GM12878 (cell line): ENCODE results near the gene C14orf119. TPM values are rescaled to one million over a fixed set of nuclear protein-coding genes. Genes with fewer than 3 reads are reported as not detected.

Experiments
- ATAC-seq: fragments of 200-7000 bp; cut with Tn5 transposase; 3 replicates; pipeline ENCODE4 v1.9.1; 2020; ENCODE audit warnings: mild to moderate bottlenecking, moderate library complexity
- BruUV-seq: library from RNA; stranded (reverse); fragments of 400-500 nt; replicated peaks from 2 replicates; lab custom pipeline; 2021; lab: Mats Ljungman, UMichigan
- CTCF ChIA-PET: fragments of 300-600 bp; sonication (Branson Sonifier 250); formaldehyde crosslinking; extraction: SDS; loops from one replicate; lab custom pipeline; 2021; ENCODE audit warnings: inconsistent platforms; lab: Yijun Ruan, JAX
- POLR2A ChIA-PET: fragments of 350-600 bp; formaldehyde crosslinking; extraction: SDS; loops from one replicate; lab custom pipeline; 2021; ENCODE audit warnings: inconsistent platforms; lab: Charles Lee
- RAD21 ChIA-PET: fragments of 300-600 bp; sonication (Branson Sonifier 250); formaldehyde crosslinking; loops from one replicate; lab custom pipeline; 2023; ENCODE audit warnings: antibody characterized with exemption; ENCODE audit not compliant: unreplicated experiment; lab: Charles Lee
- SMC1A ChIA-PET: fragments of 300-600 bp; sonication (Branson Sonifier 250); formaldehyde crosslinking; loops from one replicate; lab custom pipeline; 2023; ENCODE audit not compliant: unreplicated experiment, uncharacterized antibody; lab: Charles Lee
- DNase-seq: peaks from one replicate; pipeline ENCODE4 v3.0.0-alpha.2; 2011; ENCODE audit warnings: low read depth, low spot score
- FAIRE-seq: peaks from 3 replicates; lab custom pipeline; 2011; peaks lifted over from hg19 to GRCh38; lab: Jason Lieb, UNC
- H2AFZ ChIP-seq: 2 replicates; pipeline ENCODE4 v1.6.0; 2011; ENCODE audit warnings: low read depth, low read length, control low read depth; ENCODE audit not compliant: control insufficient read depth
- H3K27ac ChIP-seq: 2 replicates; pipeline ENCODE4 v1.5.1; 2011; ENCODE audit warnings: control low read depth; ENCODE audit not compliant: control insufficient read depth, insufficient read depth
- H3K27me3 ChIP-seq, 2 experiments: replicated peaks in 1 of 2; 2 replicates each; pipeline versions ENCODE4 v1.6.0 to v1.6.1; 2011; ENCODE audit warnings: low read length in 1 of 2; ENCODE audit not compliant: control insufficient read depth in 2 of 2, insufficient read depth in 2 of 2
- H3K36me3 ChIP-seq, 2 experiments: 2 replicates each; pipeline ENCODE4 v1.5.1; 2011; ENCODE audit warnings: low read length in 1 of 2; ENCODE audit not compliant: control insufficient read depth in 2 of 2, insufficient read depth in 2 of 2
- H3K4me1 ChIP-seq: 2 replicates; pipeline ENCODE4 v1.6.1; 2011; ENCODE audit warnings: mild to moderate bottlenecking, low read length, moderate library complexity, mixed read lengths; ENCODE audit not compliant: control insufficient read depth, insufficient read depth
- H3K4me2 ChIP-seq: 2 replicates; pipeline ENCODE4 v1.6.0; 2011; ENCODE audit warnings: control low read depth; ENCODE audit not compliant: control insufficient read depth, insufficient read depth
- H3K4me3 ChIP-seq: fragments of 200-600 bp; sonication (generic); 2 replicates; pipeline ENCODE4 v1.5.1; 2016
- H3K79me2 ChIP-seq: 2 replicates; pipeline ENCODE4 v1.6.0; 2011; ENCODE audit warnings: low read length; ENCODE audit not compliant: control insufficient read depth, insufficient read depth
- H3K9ac ChIP-seq: 2 replicates; pipeline ENCODE4 v1.8.0; 2011; ENCODE audit warnings: low read length, control low read depth, mixed read lengths; ENCODE audit not compliant: control insufficient read depth, insufficient read depth
- H3K9me3 ChIP-seq: replicated peaks from 3 replicates; pipeline ENCODE4 v1.5.1; 2011; ENCODE audit warnings: mild to moderate bottlenecking, low read length; ENCODE audit not compliant: control insufficient read depth, insufficient read depth
- H4K20me1 ChIP-seq: 2 replicates; pipeline ENCODE4 v1.6.0; 2011; ENCODE audit not compliant: control insufficient read depth, insufficient read depth
- CBX3 ChIP-seq: fragments of 200-600 bp; sonication (generic); IDR thresholded peaks from 2 replicates; pipeline ENCODE4 v1.6.1; 2016; ENCODE audit warnings: low read depth, borderline replicate concordance
- CREB1 ChIP-seq: IDR thresholded peaks from 2 replicates; pipeline ENCODE4 v1.6.1; 2012; ENCODE audit warnings: low read depth, mild to moderate bottlenecking, inconsistent platforms
- EP300 ChIP-seq, 2 experiments: fragments of 150-350 bp in 1 of 2; IDR thresholded peaks; 2 replicates each; pipeline ENCODE4 v1.6.1; 2011 to 2012; ENCODE audit warnings: low read depth in 2 of 2, low read length in 2 of 2, borderline replicate concordance in 1 of 2, improper control_type of control experiment in 1 of 2, inconsistent platforms in 1 of 2; ENCODE audit not compliant: control insufficient read depth in 1 of 2
- ESRRA ChIP-seq: IDR thresholded peaks from 2 replicates; pipeline ENCODE4 v1.6.1; 2012; ENCODE audit warnings: mild to moderate bottlenecking, low read length, improper control_type of control experiment
- NBN ChIP-seq: fragments of 450-650 bp; IDR thresholded peaks from 2 replicates; pipeline ENCODE4 v1.6.1; 2016
- POLR2AphosphoS2 ChIP-seq: IDR thresholded peaks from 2 replicates; pipeline ENCODE4 v1.6.1; 2011; ENCODE audit warnings: low read depth, mild to moderate bottlenecking, low read length, improper control_type of control experiment, moderate library complexity
- RUNX3 ChIP-seq: IDR thresholded peaks from 2 replicates; pipeline ENCODE4 v1.6.1; 2012; ENCODE audit warnings: low read length, inconsistent platforms
- SMC3 ChIP-seq: IDR thresholded peaks from 2 replicates; pipeline ENCODE4 v1.6.1; 2011; ENCODE audit warnings: low read length, improper control_type of control experiment, borderline replicate concordance
- SUPT20H ChIP-seq: IDR thresholded peaks from 2 replicates; pipeline ENCODE4 v1.6.1; 2011; ENCODE audit warnings: low read depth, mild to moderate bottlenecking, low read length, moderate library complexity, borderline replicate concordance; ENCODE audit not compliant: control insufficient read depth
- TAF1 ChIP-seq: IDR thresholded peaks from 2 replicates; pipeline ENCODE4 v1.6.1; 2011; ENCODE audit warnings: mild to moderate bottlenecking, low read depth, low read length, borderline replicate concordance
- TARDBP ChIP-seq: IDR thresholded peaks from 2 replicates; pipeline ENCODE4 v1.6.1; 2016; ENCODE audit warnings: borderline replicate concordance
- YBX1 ChIP-seq: fragments of 450-650 bp; IDR thresholded peaks from 2 replicates; pipeline ENCODE4 v1.6.1; 2016; ENCODE audit warnings: antibody characterized with exemption
- ZNF217 ChIP-seq: fragments of 450-650 bp; IDR thresholded peaks from 2 replicates; pipeline ENCODE4 v1.6.1; 2017; ENCODE audit warnings: antibody characterized with exemption, mild to moderate bottlenecking
- ZNF24 ChIP-seq: fragments of 450-650 bp; IDR thresholded peaks from 2 replicates; pipeline ENCODE4 v1.6.1; 2017; ENCODE audit warnings: antibody characterized with exemption, mild to moderate bottlenecking
- ZNF384 ChIP-seq: IDR thresholded peaks from 2 replicates; pipeline ENCODE4 v1.6.1; 2012; ENCODE audit warnings: low read depth, mild to moderate bottlenecking, low read length, improper control_type of control experiment, borderline replicate concordance
- WGBS: methylation state at CpG from one replicate; pipeline ENCODE4 v1.1.6; 2016; ENCODE audit warnings: low lambda C conversion rate; ENCODE audit not compliant: insufficient replicate concordance, insufficient coverage; ENCODE audit errors: missing lambda C conversion rate; 5-methylcytosine and 5-hydroxymethylcytosine counted together
- in situ Hi-C: fragments of 300-500 bp; cut with MboI; formaldehyde crosslinking; loops from 9 replicates; pipeline ENCODE4 v1.14.3; 2018; ENCODE audit warnings: mixed read lengths
- intact Hi-C: fragments of 100-400 bp; cut with micrococcal nuclease; formaldehyde crosslinking; loops from one replicate; pipeline ENCODE4 v1.14.2; 2022; ENCODE audit not compliant: unreplicated experiment
- polyA plus RNA-seq, 11 experiments: library from polyadenylated mRNA; depleted of rRNA in 4 of 11; unstranded in 6 of 11; stranded (reverse) in 5 of 11; fragments of >200 nt; fragmentation: Nextera tagmentation in 4 of 11; fragmentation: Illumina TruSeq in 1 of 11; extraction: Ambion mirVana in 4 of 11; extraction: Trizol in 1 of 11; gene quantifications; 1 replicate in 1 of 11; 2 replicates in 10 of 11; pipeline versions ENCODE4 v1.2.1 to v1.2.3, GENCODE V29; 2011 to 2016; ENCODE audit warnings: inconsistent platforms in 2 of 11, missing spikeins in 2 of 11, low read depth in 1 of 11
- total RNA-seq, 4 experiments: library from RNA; depleted of rRNA in 3 of 4; stranded (reverse); fragments of >200 nt in 3 of 4; fragmentation: Illumina TruSeq in 1 of 4; extraction: Trizol in 1 of 4; gene quantifications; 2 replicates each; pipeline versions ENCODE4 v1.2.1 to v1.2.3, GENCODE V29; 2013 to 2021
- TF ChIP-seq, protein P1 (sequence below): fragments of 450-650 bp; IDR thresholded peaks from 2 replicates; pipeline ENCODE4 v1.6.1; 2014; ENCODE audit warnings: mild to moderate bottlenecking
- TF ChIP-seq, protein P2 (sequence below): IDR thresholded peaks from 2 replicates; pipeline ENCODE4 v1.6.1; 2011; ENCODE audit warnings: low read depth, mild to moderate bottlenecking, low read length, moderate library complexity, borderline replicate concordance; ENCODE audit errors: extremely low read depth
- TF ChIP-seq, protein P3 (sequence below): fragments of 450-650 bp; IDR thresholded peaks from 2 replicates; pipeline ENCODE4 v1.6.1; 2016; ENCODE audit warnings: mild to moderate bottlenecking

Gene C14orf119
- total and polyA plus RNA-seq, 10 of the 15 experiments (the other 5 are each of a cell fraction or from before 2014, with no cell fraction given): 32.3 to 228 (median 57.6) TPM

DNA sequence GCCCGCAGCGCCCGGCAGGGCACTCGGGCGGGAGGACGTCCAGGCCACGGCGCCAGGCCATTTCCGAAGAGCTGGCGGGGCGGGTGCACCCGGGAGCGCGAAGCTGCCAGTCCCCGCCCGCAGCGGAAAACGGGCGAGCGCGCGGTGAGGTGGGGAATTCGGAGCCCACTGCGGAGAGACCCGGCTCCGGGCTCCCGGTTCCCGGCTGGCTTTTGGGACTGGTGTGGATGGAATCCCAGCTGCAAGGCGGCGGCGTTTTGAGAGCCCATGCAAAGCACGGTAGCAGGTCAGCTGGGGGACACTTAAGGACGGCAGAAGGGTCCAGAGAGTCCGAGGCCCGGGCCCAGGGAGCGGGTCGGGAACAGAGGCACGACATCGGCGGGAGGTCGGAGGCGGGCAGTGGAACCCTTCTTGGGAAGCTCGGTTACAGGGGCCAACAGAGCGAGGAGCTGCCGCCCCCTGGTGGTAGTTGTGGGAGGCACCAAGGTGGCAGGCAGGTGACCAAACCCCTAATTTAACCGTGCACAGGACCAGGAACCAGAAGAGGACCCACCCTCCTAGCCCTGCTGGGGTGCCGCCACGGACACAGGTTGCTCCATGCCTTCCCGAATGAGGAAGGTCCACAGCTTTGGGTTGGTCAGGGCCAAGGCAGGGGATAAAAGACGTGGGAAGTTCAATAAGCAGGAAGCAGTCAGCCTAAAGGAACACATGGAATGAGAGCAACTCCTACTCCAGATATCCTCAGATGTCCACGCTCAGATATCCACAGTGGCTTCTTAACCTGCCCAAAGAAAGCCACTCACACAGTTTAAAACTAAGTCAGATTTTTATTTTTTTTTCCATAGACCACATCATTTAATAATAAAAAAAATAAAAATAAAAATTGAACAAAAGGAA is 37.3 kb upstream of the C14orf119 start:
- POLR2A ChIA-PET: interaction anchor here (0.6 to 1.5 kb wide), 8 partner anchors 37 to 84 kb away, joined by 3 to 12 read pairs (median 4); partner anchors contain the start of gene ACIN1
- Histone ChIP-seq H3K79me2 (no peaks in the 10 kb centered on the region), H4K20me1 (no peaks in the 10 kb centered on the region), H3K4me1 (peaks cover 12% of the 10 kb centered on the region), H3K27me3 (no peaks in the 10 kb centered on the region), H3K9me3 (no peaks in the 10 kb centered on the region), H3K27ac (no peak overlapping the region), H3K36me3 (peaks cover 18 to 24% of the 10 kb centered on the region in 2 experiments), H3K4me3 (peak overlapping the region; percentile 79), H2AFZ (no peak overlapping the region; the same call in 1 of the 2 replicates), H3K4me2 (peak overlapping the region; percentile 100), H3K9ac (peak overlapping the region; percentile 47)
- no TSS peak for BruUV-seq
- in situ Hi-C loops: no loop called here
- DNase-seq (peak; percentile 40), ATAC-seq (peak; percentile 82), FAIRE-seq (peak; percentile 96)
- CTCF ChIA-PET: interaction anchor here (0.6 to 18.3 kb wide), 35 partner anchors 8 to 1620 kb away, joined by 3 to 853 read pairs (median 4); partner anchors contain the start of genes ACIN1, AJUBA, C14orf119 and HAUS4
- SMC1A ChIA-PET: interaction anchor here (0.7 to 8.7 kb wide), 17 partner anchors 8 to 123 kb away, joined by 3 to 156 read pairs (median 5); partner anchors contain the start of gene HAUS4
- intact Hi-C loops: loop anchor here (1.0 to 5.0 kb wide), 5 partner anchors 64 to 486 kb away; partner anchors contain the start of gene PRMT5
- RAD21 ChIA-PET: interaction anchor here (0.6 to 10.8 kb wide), 19 partner anchors 11 to 271 kb away, joined by 3 to 224 read pairs (median 5); partner anchors contain the start of genes AJUBA, HAUS4 and PRMT5
- 2% methylated on average over 48 of the region's 51 CpGs for WGBS
- TF ChIP-seq CREB1: peak; percentile 10; the same call in 1 of the 2 replicates
- TF ChIP-seq, protein P1, sequence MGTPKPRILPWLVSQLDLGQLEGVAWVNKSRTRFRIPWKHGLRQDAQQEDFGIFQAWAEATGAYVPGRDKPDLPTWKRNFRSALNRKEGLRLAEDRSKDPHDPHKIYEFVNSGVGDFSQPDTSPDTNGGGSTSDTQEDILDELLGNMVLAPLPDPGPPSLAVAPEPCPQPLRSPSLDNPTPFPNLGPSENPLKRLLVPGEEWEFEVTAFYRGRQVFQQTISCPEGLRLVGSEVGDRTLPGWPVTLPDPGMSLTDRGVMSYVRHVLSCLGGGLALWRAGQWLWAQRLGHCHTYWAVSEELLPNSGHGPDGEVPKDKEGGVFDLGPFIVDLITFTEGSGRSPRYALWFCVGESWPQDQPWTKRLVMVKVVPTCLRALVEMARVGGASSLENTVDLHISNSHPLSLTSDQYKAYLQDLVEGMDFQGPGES: no peak
- TF ChIP-seq NBN: peak; percentile 60; the same call in 1 of the 2 replicates
- no peak for TF ChIP-seq CBX3
- no peak for TF ChIP-seq ESRRA
- no peak for TF ChIP-seq TAF1
- TF ChIP-seq ZNF24: no peak
- TF ChIP-seq, protein P2, sequence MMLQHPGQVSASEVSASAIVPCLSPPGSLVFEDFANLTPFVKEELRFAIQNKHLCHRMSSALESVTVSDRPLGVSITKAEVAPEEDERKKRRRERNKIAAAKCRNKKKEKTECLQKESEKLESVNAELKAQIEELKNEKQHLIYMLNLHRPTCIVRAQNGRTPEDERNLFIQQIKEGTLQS: no peak
- 0 out of 2 replicates have a peak, but pooled peaks have one; percentile 42 for TF ChIP-seq POLR2AphosphoS2
- no peak for TF ChIP-seq YBX1
- TF ChIP-seq ZNF384: no peak
- no peak for TF ChIP-seq EP300 (IDR thresholded peaks at IDR 0.05; ENCODE audit: borderline replicate concordance in 1 of 2, control insufficient read depth in 1 of 2, low read depth in 2 of 2, low read length in 2 of 2)
- peak; percentile 92 for TF ChIP-seq SMC3
- TF ChIP-seq, protein P3, sequence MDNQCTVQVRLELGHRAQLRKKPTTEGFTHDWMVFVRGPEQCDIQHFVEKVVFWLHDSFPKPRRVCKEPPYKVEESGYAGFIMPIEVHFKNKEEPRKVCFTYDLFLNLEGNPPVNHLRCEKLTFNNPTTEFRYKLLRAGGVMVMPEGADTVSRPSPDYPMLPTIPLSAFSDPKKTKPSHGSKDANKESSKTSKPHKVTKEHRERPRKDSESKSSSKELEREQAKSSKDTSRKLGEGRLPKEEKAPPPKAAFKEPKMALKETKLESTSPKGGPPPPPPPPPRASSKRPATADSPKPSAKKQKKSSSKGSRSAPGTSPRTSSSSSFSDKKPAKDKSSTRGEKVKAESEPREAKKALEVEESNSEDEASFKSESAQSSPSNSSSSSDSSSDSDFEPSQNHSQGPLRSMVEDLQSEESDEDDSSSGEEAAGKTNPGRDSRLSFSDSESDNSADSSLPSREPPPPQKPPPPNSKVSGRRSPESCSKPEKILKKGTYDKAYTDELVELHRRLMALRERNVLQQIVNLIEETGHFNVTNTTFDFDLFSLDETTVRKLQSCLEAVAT: peak; percentile 34; the same call in 1 of the 2 replicates
- TF ChIP-seq ZNF217: no peak
- TF ChIP-seq RUNX3: peak; percentile 50; the same call in 1 of the 2 replicates
- no peak for TF ChIP-seq SUPT20H
- TF ChIP-seq TARDBP: no peak
